NCI-H187 (cell line): ENCODE data around the gene EBLN2.

ENCODE experiments used
- DNase-seq, 2 experiments: peaks; one replicate each; lab custom pipeline; 2025; lab: John Stamatoyannopoulos, UW

EBLN2 gene

DNA sequence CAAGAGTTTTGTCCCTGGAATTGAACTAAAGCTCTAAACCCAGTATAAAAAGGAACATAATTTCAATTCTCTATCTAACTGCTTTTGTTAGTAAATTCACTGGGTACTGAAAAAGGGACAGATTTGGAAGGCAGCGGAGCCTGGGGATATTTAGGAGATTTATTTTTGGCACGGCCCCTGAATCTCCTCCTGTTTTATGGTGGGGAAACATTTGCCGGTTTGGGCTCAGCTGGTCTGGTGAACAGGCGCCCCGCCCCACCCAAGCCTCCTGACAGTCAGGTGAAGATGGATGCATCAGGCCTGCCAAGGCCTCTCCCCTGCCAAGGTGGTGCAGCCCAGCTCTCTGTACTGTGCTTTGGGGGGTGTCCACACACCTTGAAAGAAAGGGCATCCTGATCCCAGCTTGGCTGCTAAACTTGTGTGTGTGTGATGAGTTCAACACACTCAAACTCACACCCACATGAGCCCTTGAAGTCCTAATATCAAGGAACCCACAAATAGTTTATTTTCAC is 46.3 kb downstream of the EBLN2 start:
- no peak for DNase-seq

DNA sequence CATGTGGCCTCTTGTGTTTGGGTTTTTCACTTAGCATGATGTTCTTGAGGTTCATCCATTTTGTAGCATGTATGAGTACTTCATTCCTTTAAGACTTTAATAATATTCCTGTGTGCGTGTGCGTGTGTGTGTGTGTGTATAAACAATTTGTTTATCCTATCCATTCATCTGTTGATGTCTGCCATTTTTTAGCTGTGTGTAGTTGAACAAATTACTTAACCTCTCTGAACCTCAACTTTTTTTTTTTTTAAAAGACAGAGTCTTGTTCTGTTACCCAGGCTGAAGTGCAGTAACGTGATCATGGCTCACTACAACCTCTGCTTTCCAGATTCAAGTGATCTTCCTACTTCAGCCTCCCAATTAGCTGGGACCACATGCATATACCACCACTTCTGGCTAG is 47.3 kb downstream of the EBLN2 start:
- DNase-seq = no peak

DNA sequence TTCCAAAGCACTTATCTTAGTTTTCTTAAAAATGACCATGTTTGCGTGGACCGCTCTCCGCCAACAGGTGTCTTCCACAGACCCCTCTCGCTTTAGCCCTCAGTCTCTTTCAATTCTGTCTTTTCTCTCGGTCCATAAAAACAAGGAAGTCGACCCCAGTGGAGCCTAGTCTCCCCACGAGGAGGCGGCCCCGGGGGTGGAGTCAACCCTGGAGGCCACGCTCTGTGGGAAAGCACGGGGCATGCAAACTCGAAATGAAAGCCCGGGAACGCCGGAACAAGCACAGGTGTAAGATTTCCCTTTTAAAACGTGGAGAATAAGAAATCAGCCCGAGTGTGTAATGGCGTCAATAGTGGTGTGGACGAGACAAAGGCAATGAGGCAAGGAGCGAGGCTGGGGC is 49.1 kb downstream of the EBLN2 start:
- DNase-seq = no peak
